Trophoblast cell (in vitro differentiated cells and primary cell): Measurements from ENCODE around the gene IDE.

ENCODE experiments used
- DNase-seq, 2 donors: peaks; one replicate each; pipeline ENCODE4 v3.0.0-alpha.2; 2016
- H2AFZ ChIP-seq: 2 replicates; pipeline ENCODE4 v1.6.1; 2013; ENCODE audit warnings: low read length, moderate library complexity, mild to moderate bottlenecking; ENCODE audit not compliant: insufficient read depth, poor library complexity
- H2AK5ac ChIP-seq: 2 replicates; pipeline ENCODE4 v1.6.1; 2013; ENCODE audit warnings: mild to moderate bottlenecking, low read length
- H2BK120ac ChIP-seq: 2 replicates; pipeline ENCODE4 v1.6.1; 2013; ENCODE audit warnings: low read length, mild to moderate bottlenecking, moderate library complexity; ENCODE audit not compliant: insufficient read depth, poor library complexity
- H2BK12ac ChIP-seq: 2 replicates; pipeline ENCODE4 v1.6.1; 2013; ENCODE audit warnings: mild to moderate bottlenecking, low read length, moderate library complexity
- H2BK5ac ChIP-seq: 2 replicates; pipeline ENCODE4 v1.6.1; 2013; ENCODE audit warnings: low read length, low read depth, moderate library complexity, mild to moderate bottlenecking; ENCODE audit not compliant: poor library complexity
- H3K14ac ChIP-seq: 2 replicates; pipeline ENCODE4 v1.6.1; 2013; ENCODE audit warnings: mild to moderate bottlenecking, low read length
- H3K18ac ChIP-seq: 2 replicates; pipeline ENCODE4 v1.6.1; 2013; ENCODE audit warnings: mild to moderate bottlenecking, low read length
- H3K23ac ChIP-seq: 2 replicates; pipeline ENCODE4 v1.6.1; 2013; ENCODE audit warnings: low read length
- H3K27ac ChIP-seq: 2 replicates; pipeline ENCODE4 v1.5.1; 2013; ENCODE audit warnings: low read depth, mild to moderate bottlenecking, inconsistent platforms, low read length, moderate library complexity
- H3K27me3 ChIP-seq: 2 replicates; pipeline ENCODE4 v1.6.1; 2013; ENCODE audit warnings: inconsistent platforms, mild to moderate bottlenecking, low read length, moderate library complexity; ENCODE audit not compliant: insufficient read depth
- H3K36me3 ChIP-seq, 2 experiments: 1 replicate in 1 of 2; 2 replicates in 1 of 2; pipeline ENCODE4 v1.6.1; 2013; ENCODE audit warnings: low read length in 2 of 2, mild to moderate bottlenecking in 2 of 2, moderate library complexity in 1 of 2; ENCODE audit not compliant: insufficient read depth in 2 of 2, control insufficient read depth in 1 of 2
- H3K4ac ChIP-seq: 2 replicates; pipeline ENCODE4 v1.6.1; 2013; ENCODE audit warnings: low read depth, mild to moderate bottlenecking, low read length, moderate library complexity
- H3K4me1 ChIP-seq, 2 experiments: 1 replicate in 1 of 2; 2 replicates in 1 of 2; pipeline ENCODE4 v1.6.1; 2013; ENCODE audit warnings: low read length in 2 of 2, mild to moderate bottlenecking in 2 of 2, moderate library complexity in 1 of 2; ENCODE audit not compliant: insufficient read depth in 2 of 2, control insufficient read depth in 1 of 2
- H3K4me2 ChIP-seq: 2 replicates; pipeline ENCODE4 v1.6.1; 2013; ENCODE audit warnings: inconsistent platforms, mild to moderate bottlenecking, low read length, moderate library complexity
- H3K4me3 ChIP-seq: 2 replicates; pipeline ENCODE4 v1.5.1; 2013; ENCODE audit warnings: mild to moderate bottlenecking, low read depth, low read length, inconsistent platforms
- H3K79me1 ChIP-seq: one replicate; pipeline ENCODE4 v1.6.1; 2013; ENCODE audit warnings: low read length
- H3K79me2 ChIP-seq: 2 replicates; pipeline ENCODE4 v1.6.1; 2013; ENCODE audit warnings: low read length, mild to moderate bottlenecking; ENCODE audit not compliant: control insufficient read depth, insufficient read depth, poor library complexity
- H3K9ac ChIP-seq: 2 replicates; pipeline ENCODE4 v1.6.1; 2013; ENCODE audit warnings: mild to moderate bottlenecking, low read length
- H3K9me3 ChIP-seq: 2 replicates; pipeline ENCODE4 v1.6.1; 2013; ENCODE audit warnings: low read depth, mild to moderate bottlenecking, control low read depth, inconsistent platforms, low read length; ENCODE audit not compliant: insufficient read depth
- H4K12ac ChIP-seq: 2 replicates; pipeline ENCODE4 v1.6.1; 2013; ENCODE audit warnings: low read depth, mild to moderate bottlenecking, low read length, moderate library complexity
- H4K8ac ChIP-seq: 2 replicates; pipeline ENCODE4 v1.6.1; 2013; ENCODE audit warnings: low read depth, mild to moderate bottlenecking, low read length, moderate library complexity
- H4K91ac ChIP-seq: one replicate; pipeline ENCODE4 v1.6.1; 2013; ENCODE audit warnings: low read depth, mild to moderate bottlenecking, low read length, moderate library complexity
- WGBS: extraction: QIAGEN DNeasy Blood & Tissue Kit; methylation state at CpG from one replicate; pipeline ENCODE4 v1.1.7; 2013; ENCODE audit warnings: missing lambda C conversion rate; ENCODE audit not compliant: insufficient read length, insufficient coverage; ENCODE audit errors: extremely low coverage; 5-methylcytosine and 5-hydroxymethylcytosine counted together

IDE gene

GRCh38 chr10:92598321-92598720 is 24.4 kb upstream of the IDE start:
- Histone ChIP-seq H4K12ac (no peak overlapping the region), H2AK5ac (no peak overlapping the region), H3K27me3 (no peaks in the 10 kb centered on the region), H3K79me1 (peaks cover under 1% of the 10 kb centered on the region), H3K4me3 (no peak overlapping the region), H3K4ac (no peak overlapping the region), H3K4me1 (no peaks in the 10 kb centered on the region), H2BK120ac (no peak overlapping the region), H3K14ac (no peak overlapping the region), H4K91ac (no peak overlapping the region), H3K9ac (no peak overlapping the region), H3K23ac (no peak overlapping the region), H2BK5ac (no peak overlapping the region), H4K8ac (no peak overlapping the region), H3K79me2 (peaks cover 10% of the 10 kb centered on the region), H3K27ac (no peak overlapping the region), H3K4me2 (no peak overlapping the region), H3K36me3 (peaks cover 0 to 2% of the 10 kb centered on the region in 2 experiments), H3K9me3 (no peaks in the 10 kb centered on the region), H3K18ac (no peak overlapping the region), H2AFZ (no peak overlapping the region), H2BK12ac (no peak overlapping the region)
- DNase-seq = no peak
- WGBS = no CpG with 5 or more reads among the region's 1 CpG

GRCh38 chr10:92595505-92595904 is 21.6 kb upstream of the IDE start:
- no peak overlapping the region for H4K91ac ChIP-seq
- DNase-seq = no peak
- peaks cover 0 to 2% of the 10 kb centered on the region in 2 experiments for H3K4me1 ChIP-seq
- H3K79me1 ChIP-seq = peaks cover 7% of the 10 kb centered on the region
- H3K14ac ChIP-seq = no peak overlapping the region
- WGBS = 100% methylated on average over 2 of the region's 2 CpGs
- no peaks in the 10 kb centered on the region for H3K27me3 ChIP-seq
- no peaks in the 10 kb centered on the region for H3K9me3 ChIP-seq
- peaks cover 14% of the 10 kb centered on the region for H3K79me2 ChIP-seq
- H2BK5ac ChIP-seq = no peak overlapping the region
- no peak overlapping the region for H4K12ac ChIP-seq
- H3K4ac ChIP-seq = peak overlapping the region; percentile 33
- no peak overlapping the region for H2BK12ac ChIP-seq
- H2AK5ac ChIP-seq = no peak overlapping the region
- H3K18ac ChIP-seq = no peak overlapping the region
- H3K23ac ChIP-seq = no peak overlapping the region
- no peak overlapping the region for H3K27ac ChIP-seq
- H3K4me2 ChIP-seq = no peak overlapping the region
- no peaks in the 10 kb centered on the region for H3K36me3 ChIP-seq
- H4K8ac ChIP-seq = no peak overlapping the region
- H2BK120ac ChIP-seq = no peak overlapping the region
- no peak overlapping the region for H3K4me3 ChIP-seq
- H3K9ac ChIP-seq = no peak overlapping the region
- H2AFZ ChIP-seq = no peak overlapping the region

- Histone ChIP-seq H3K4me1 (peaks cover 0 to 2% of the 10 kb centered on the region in 2 experiments), H4K12ac (peak overlapping the region; percentile 87), H3K79me1 (peaks cover 7% of the 10 kb centered on the region), H3K36me3 (no peaks in the 10 kb centered on the region), H3K23ac (no peak overlapping the region), H3K27ac (peak overlapping the region; percentile 88), H3K79me2 (peaks cover 14% of the 10 kb centered on the region), H3K4ac (peak overlapping the region; percentile 93), H3K27me3 (no peaks in the 10 kb centered on the region), H3K9ac (no peak overlapping the region), H2BK12ac (no peak overlapping the region), H2AFZ (no peak overlapping the region), H2BK5ac (no peak overlapping the region), H2AK5ac (no peak overlapping the region), H2BK120ac (no peak overlapping the region), H4K8ac (no peak overlapping the region), H3K9me3 (no peaks in the 10 kb centered on the region), H3K4me2 (peak overlapping the region; percentile 68), H3K14ac (no peak overlapping the region), H3K18ac (no peak overlapping the region), H4K91ac (no peak overlapping the region), H3K4me3 (no peak overlapping the region)
- no peak for DNase-seq
- WGBS = no CpG with 5 or more reads among the region's 9 CpGs
Measured at GRCh38 chr10:92593619-92594588, 20.0 kb upstream of the IDE start.

- Histone ChIP-seq H4K12ac (peak within 1 kb of the TSS; percentile 87), H3K4ac (peak within 1 kb of the TSS; percentile 93), H2BK12ac (no peak within 1 kb of the TSS), H3K36me3 (no peaks in the 10 kb centered on the region), H2BK120ac (peak within 1 kb of the TSS; percentile 90), H3K23ac (no peak within 1 kb of the TSS), H2AFZ (peak within 1 kb of the TSS; percentile 99), H3K79me1 (peaks cover 7% of the 10 kb centered on the region), H3K9ac (peak within 1 kb of the TSS; percentile 85), H3K79me2 (peaks cover 14% of the 10 kb centered on the region), H3K14ac (peak within 1 kb of the TSS; percentile 90), H3K4me2 (peak within 1 kb of the TSS; percentile 77), H4K91ac (peak within 1 kb of the TSS; percentile 79), H3K27ac (peak within 1 kb of the TSS; percentile 88), H2AK5ac (no peak within 1 kb of the TSS), H3K4me3 (peak within 1 kb of the TSS; percentile 96), H2BK5ac (peak within 1 kb of the TSS; percentile 82), H3K27me3 (no peaks in the 10 kb centered on the region), H3K9me3 (no peaks in the 10 kb centered on the region), H3K4me1 (peaks cover 0 to 2% of the 10 kb centered on the region in 2 experiments), H4K8ac (peak within 1 kb of the TSS; percentile 74), H3K18ac (peak within 1 kb of the TSS; percentile 97)
- DNase-seq = peak; percentile 99
- WGBS = no CpG with 5 or more reads among the region's 61 CpGs
Measured at GRCh38 chr10:92592761-92593618, 19.1 kb upstream of the IDE start, which contains the start of gene KIF11. KIF11 (plus strand) TSS chr10:92593130; CDS start chr10:92593376, 246 bp downstream.
